Activated T-cell treated with anti-CD3 and anti-CD28 coated beads for 48 hours (primary cell): ENCODE data around the gene NAV3.
"Not testable (repeated sequence)": the region's sequence is repeated elsewhere in the genome, so short reads cannot be mapped to it uniquely, and the experiment has no call there.

ENCODE experiments used
- DNase-seq: peaks from one replicate; pipeline ENCODE4 v3.0.0-alpha.2; 2020; ENCODE audit warnings: low read depth

The NAV3 gene

GRCh38 chr12:78257662-78258061 is 427.0 kb downstream of the NAV3 start:
- not testable (repeated sequence) for DNase-seq

- DNase-seq, result no peak
Observed at GRCh38 chr12:78260976-78261375, 430.3 kb downstream of the NAV3 start.

DNA sequence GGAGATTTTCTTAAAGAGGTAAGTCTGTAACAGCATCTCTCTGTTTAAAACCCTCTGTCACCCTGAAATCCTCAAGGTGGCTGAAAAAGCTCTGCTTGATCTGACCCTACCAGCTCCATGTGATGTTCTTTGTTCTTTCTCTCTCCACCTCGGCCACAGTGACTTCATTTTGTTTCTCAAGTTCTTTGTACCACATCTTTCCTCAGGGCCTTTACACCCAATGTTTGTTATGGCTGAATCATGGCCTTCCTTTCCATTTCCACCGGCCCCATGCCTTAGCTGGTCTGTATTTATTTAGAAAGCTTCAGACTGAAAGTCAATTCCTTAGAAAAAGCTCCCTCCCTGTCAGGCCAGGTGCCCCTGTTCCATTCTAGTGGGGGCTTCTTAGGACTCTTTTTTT is 431.2 kb downstream of the NAV3 start:
- no peak for DNase-seq
